Stimulated activated CD4-positive, alpha-beta T cell treated with anti-CD3 and anti-CD28 coated beads, Interleukin-12 subunit alpha, Interleukin-12 subunit beta, amount 100 ng/mL, for 4 hours (primary cell): ENCODE data around the gene LRP6.
"Not testable (repeated sequence)": the region's sequence is repeated elsewhere in the genome, so short reads cannot be mapped to it uniquely, and the experiment has no call there.

Experiments used
- DNase-seq: peaks from one replicate; pipeline ENCODE4 v3.0.0-alpha.2; 2020

Gene LRP6

GRCh38 chr12:12265571-12266388 lies 1.1 kb downstream of the LRP6 start:
- no peak for DNase-seq

DNA sequence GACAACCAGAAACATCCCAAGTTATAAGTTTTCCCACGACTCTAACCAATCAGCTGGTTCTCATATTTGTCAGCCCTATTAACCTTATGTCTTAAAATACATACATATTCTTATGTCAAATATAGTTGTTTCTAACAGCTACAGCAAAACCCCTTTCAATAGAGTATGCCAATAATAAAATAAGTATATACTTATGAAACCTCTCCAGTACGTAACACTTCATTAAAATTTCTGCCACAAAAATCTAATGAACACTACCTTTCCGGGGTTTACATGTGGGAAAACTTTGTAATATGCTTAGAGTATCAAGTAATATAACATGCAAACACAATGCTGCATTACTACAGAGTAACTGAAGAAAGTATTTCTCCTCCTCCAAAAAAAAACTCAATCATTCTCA lies 1.8 kb downstream of the LRP6 start:
- DNase-seq: no peak

- DNase-seq: no peak
These were observed 2.9 kb downstream of the LRP6 start for GRCh38 chr12:12263909-12264308.

DNA sequence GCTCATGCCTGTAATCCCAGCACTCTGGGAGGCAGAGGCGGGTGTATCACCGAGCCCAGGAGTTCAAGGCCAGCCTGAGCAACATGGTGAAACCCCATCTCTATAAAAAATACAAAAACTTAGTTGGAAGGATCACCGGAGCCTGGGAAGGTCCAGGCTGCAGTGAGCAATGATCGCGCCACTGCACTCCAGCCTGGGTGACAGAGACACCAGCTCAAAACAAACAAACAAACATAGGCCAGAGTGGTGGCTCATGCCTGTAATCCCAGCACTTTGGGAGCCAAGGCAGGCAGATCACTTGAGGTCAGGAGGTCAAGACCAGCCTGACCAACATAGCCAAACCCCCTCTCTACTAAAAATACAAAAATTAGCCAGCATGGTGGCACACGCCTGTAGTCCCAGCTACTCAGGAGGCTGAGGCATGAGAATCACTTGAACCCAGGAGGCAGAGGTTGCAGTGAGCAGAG lies 10.5 kb downstream of the LRP6 start:
- DNase-seq: not testable (repeated sequence)

DNA sequence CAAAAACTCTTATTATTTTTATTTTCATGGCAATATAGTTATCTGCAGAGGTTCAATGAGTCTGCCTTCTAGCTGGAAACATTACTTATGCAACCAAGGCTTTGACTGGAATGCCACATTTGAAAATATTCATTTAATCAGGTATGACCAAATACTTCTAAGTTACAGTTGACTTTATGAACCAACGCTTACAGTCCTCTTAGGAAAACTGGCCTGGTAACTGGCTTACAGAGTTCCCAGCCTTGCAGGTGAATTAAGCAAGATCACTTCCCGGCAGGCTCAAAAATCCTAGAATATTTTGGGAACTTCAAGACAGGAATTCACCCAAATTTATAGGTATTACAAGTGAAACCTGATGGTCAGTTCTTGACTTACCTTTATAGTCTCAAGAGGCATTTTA lies 12.3 kb downstream of the LRP6 start:
- no peak for DNase-seq

DNA sequence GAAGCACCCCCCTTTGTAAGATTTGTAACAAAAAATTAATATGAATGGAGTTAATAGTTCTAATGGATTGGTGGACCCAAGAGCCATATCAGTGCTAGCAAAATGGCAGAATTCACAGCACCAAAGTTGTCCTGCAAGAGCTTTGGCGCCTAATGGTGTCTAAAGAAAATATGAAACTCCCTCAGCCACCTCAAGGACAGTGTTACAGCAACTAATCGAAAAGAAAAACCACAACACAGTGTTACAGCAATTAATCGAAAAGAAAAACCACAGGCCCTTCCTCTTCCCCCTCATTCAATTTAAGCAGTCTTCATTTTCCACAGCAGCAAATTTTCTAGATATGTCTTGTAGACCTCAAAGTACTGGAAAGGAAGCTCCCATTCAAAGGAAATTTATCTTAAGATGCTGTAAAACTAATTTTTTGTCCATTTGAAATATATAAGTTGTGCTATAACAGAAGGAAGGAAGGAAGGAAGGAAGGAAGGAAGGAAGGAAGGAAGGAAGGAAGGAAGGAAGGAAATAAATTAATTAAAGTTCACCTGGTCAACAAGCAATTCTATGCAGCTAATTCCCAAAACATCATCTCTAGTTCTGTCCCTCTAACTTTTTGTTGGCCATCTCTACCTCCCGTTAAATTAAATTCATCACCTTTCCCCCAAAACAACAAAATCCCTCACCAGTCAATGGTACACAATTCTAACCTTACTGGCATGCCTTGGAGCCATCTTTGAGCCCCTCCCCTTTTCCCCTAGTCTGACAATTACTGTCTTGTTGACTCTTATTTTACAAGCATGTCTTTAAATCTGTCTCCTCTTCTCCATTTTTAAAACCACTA lies 17.4 kb downstream of the LRP6 start:
- no peak for DNase-seq

GRCh38 chr12:12247584-12247983 lies 19.3 kb downstream of the LRP6 start:
- no peak for DNase-seq

- no peak for DNase-seq
These were observed 22.5 kb downstream of the LRP6 start for GRCh38 chr12:12244341-12244740.

DNA sequence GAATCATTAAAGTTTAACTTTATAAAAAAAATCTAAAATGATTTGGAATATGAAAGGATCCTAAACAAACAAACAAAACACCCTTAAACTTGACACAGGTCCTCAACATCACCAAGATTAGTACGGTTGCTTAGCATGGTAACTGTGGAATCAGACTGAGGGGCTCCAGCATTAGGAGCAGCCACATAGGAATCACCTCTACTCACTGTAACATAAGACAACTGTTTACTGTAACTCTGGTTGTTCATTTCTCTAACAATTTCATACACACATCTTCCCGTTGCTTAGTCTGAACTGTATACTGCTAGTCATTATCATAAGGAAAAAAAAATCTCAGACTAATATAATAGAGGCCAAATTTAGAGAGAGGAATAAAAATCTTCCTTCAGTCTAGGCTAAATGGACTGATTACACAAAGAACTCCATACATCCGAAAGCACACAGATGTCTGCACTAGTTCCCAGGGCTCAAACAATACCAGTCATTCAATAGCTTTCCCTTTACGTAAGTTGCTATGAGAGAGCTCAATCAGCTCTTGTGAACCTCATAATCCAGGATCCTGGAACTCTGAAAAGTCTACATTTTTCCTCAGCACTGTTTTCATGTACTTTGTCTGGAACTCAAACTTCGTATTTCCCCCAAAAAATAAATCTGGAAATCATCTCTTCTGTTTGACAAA lies 26.0 kb downstream of the LRP6 start:
- DNase-seq: no peak

- no peak for DNase-seq
These were observed 27.7 kb downstream of the LRP6 start for GRCh38 chr12:12239127-12239526.

- DNase-seq: no peak
These were observed 28.2 kb downstream of the LRP6 start for GRCh38 chr12:12238605-12239004.

GRCh38 chr12:12236896-12237295 lies 29.9 kb downstream of the LRP6 start:
- DNase-seq: no peak

DNA sequence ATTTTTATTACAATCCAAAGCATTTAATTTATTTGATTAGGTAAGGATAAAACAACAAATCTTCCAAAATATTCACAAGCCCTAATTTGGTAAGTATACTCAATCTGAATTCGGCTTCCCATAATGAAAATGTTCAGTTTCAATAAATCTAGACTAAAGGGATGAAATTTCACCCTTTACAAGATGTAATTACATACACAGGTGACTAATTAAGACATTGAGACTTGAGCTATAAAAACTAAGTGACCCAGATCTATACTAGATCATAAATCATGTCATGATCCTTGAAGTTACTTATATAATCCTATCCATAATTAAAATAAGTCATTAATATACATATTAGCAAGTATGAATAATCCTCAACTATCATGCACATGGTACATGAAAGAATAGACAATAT lies 36.6 kb downstream of the LRP6 start:
- no peak for DNase-seq

GRCh38 chr12:12229556-12230092 lies 37.2 kb downstream of the LRP6 start:
- no peak for DNase-seq

DNA sequence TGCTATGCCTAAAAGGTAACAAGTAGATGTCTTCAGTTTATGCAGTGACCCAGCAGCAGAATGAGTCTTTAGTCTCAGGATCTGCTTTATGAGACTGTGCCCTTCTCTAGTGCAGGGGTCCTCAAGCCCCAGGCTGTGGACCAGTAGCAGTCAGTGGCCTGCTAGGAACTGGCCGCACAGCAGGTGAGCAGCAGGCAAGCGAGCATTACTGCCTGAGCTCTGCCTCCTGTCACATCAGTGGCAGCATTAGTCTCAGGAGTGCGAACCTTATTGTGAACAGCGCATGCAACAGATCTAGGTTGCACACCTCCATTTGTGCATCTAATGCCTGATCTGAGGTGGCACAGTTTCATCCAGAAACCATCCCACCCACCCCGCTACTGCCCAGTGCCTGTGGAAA lies 38.4 kb downstream of the LRP6 start:
- DNase-seq: no peak

GRCh38 chr12:12226187-12226586 lies 40.7 kb downstream of the LRP6 start:
- no peak for DNase-seq

GRCh38 chr12:12224240-12224940 lies 42.5 kb downstream of the LRP6 start:
- DNase-seq: no peak

DNA sequence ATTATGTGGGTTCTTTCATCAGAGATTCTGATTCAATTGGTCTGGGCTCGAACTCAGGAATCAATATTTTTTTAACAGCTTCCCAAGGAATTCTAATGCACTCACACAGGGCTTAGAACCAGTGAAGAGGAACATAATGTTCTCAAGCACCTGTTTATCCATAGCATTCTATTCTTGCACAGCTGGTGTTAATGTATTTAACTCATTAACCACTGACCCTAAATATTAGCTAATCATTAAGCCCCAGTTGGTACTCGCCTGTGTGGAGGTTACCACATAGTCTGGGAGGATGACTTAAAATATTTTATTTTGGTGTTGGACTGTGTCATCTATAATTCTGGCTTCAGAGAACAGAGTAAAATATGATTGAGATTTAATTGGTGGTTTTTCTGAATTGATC lies 45.3 kb downstream of the LRP6 start:
- no peak for DNase-seq

DNA sequence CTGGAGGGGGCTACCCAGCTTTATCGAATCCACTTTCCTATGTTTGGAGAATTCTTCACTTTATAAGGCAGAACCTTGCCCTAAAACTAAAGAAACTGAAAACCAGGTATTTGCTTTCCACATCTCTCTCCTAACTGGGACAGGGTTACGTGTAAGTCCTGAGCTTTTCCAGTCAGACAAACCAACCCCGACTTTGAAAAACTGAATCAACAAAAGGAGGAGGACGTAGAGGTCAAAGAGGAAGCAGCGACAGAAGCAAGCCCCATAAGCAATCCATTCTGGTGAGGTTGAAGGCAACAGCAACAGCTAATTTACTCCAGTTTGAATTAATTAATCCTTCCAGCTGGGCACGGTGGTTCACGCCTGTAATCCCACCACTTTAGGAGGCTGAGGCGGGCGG lies 47.2 kb downstream of the LRP6 start:
- no peak for DNase-seq

DNA sequence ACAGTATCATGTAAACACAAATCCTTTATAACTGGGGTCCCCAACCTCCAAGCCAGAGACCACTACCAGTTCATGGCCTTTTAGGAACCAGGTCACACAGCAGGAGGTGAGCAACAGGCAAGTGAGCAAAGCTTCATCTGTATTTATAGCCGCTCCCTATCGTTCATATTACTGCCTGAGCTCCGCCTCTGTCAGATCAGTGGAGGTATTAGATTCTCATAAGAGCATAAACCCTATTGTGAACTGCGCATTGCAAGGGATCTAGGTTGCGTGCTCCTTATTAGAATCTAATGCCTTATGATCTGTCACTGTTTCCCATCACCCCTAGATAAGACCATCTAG lies 49.9 kb downstream of the LRP6 start:
- no peak for DNase-seq

DNA sequence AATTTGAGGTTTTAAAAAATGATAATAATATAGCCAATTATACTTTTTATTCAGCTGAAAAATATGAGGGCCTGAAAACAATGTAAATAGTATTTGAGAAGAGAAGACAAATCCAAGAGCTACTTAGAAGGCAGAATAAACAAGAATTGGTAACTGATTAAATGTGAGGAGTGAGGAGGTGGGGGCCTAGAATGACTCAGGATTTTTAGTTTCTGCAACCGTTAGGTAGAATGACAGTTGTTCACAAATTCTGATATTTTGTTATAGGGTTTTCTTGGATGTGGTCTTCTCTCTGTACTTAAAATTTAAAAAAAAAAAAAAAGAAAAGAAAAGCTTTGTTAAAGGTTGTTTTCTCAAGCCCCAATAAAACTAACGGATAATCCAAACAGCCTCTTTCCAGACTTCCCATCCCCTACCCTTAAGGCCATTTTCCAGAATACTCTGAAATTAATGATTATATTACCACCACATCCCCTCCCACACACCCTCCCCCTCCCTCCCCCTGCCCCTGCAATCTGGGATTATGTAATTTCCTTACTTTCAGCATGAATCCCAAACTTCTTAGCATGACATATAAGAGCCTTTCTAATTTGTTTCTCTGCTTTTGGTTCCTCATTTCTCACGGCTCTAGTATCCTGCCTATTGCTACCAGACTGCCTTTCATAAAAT lies 50.4 kb downstream of the LRP6 start:
- DNase-seq: no peak

GRCh38 chr12:12214635-12215131 lies 52.2 kb downstream of the LRP6 start:
- no peak for DNase-seq
